Right atrium auricular region (tissue), 2 donors: ENCODE data around the gene UBE2V1. TPM values are rescaled to one million over a fixed set of nuclear protein-coding genes. Genes with fewer than 3 reads are reported as not detected.
"Not testable (repeated sequence)": the region's sequence is repeated elsewhere in the genome, so short reads cannot be mapped to it uniquely, and the experiment has no call there.

Experiments used
- DNase-seq: peaks from one replicate; pipeline ENCODE4 v3.0.0-alpha.2; 2019; ENCODE audit warnings: low spot score
- H3K27ac ChIP-seq, 2 donors: fragments of 200-600 bp; sonication (generic); 1 replicate in 1 of 2; 2 replicates in 1 of 2; pipeline ENCODE4 v1.5.1; 2016 to 2019
- H3K27me3 ChIP-seq, 2 donors: fragments of 200-600 bp; sonication (generic); one replicate each; pipeline versions ENCODE4 v1.5.1 to v1.6.0; 2017 to 2019
- H3K36me3 ChIP-seq: fragments of 200-600 bp; sonication (generic); one replicate; pipeline ENCODE4 v1.5.1; 2016
- H3K4me1 ChIP-seq, 2 donors: fragments of 200-600 bp; sonication (generic); one replicate each; pipeline versions ENCODE4 v1.5.1 to v1.6.0; 2017 to 2019
- H3K4me3 ChIP-seq, 2 donors: fragments of 200-600 bp; sonication (generic); 1 replicate in 1 of 2; 2 replicates in 1 of 2; pipeline ENCODE4 v1.5.1; 2017 to 2019; ENCODE audit warnings: mild to moderate bottlenecking in 1 of 2, moderate library complexity in 1 of 2
- H3K9me3 ChIP-seq, 2 donors: fragments of 200-600 bp; sonication (generic); one replicate each; pipeline ENCODE4 v1.5.1; 2019
- CTCF ChIP-seq, 2 donors: fragments of 200-600 bp; sonication (generic); IDR thresholded peaks; one replicate each; pipeline ENCODE4 v1.5.1; 2019; ENCODE audit warnings: antibody characterized with exemption in 2 of 2
- total RNA-seq, 2 donors: library from RNA; depleted of rRNA; stranded (reverse); fragments of >200 nt; gene quantifications; one replicate each; pipeline ENCODE4 v1.1.0, GENCODE V29; 2016

The UBE2V1 gene
- total RNA-seq, 2 donors from 2014 or later: 61.2 to 70.2 TPM

DNA sequence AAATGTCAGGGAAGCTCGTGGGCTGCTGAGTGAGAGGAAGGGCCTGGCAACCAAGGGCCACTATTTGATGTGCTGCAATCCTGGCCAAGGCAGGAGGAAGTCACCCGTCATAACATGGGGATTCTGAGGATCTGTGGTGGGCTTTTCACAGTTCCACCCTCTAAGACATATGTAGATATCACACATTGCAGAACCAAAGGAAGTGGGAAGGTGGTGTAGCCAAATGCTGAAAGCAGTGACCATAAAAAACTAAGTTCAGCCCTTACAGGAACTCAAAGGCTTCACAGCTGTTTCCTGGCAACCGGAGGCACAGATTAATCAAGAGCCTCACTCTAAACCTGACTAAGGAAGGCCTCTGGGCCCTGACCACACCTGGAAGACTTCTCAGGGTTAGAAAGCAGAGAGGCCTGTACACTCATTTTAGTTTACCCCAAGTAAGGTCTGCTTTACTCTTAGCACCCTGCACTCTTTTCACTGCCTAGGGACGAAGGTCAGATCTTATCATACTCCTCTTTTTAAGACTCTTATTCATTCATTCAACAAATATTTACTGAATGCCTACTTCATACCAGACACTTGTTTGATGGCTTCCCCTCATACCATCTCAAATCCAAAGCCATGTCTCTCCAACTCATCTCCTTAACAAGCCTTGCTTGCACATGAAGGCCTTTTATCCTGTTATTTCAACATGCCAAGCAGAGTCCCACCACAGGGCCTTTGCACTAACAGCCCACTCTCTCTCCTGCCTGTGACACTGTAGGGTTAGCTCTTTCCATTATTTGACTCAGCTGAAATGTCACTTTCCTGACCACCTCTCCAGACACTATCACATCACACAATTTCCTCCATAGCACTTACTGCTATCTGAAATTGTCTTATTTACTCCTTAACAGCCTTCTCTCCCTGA, 2.6 kb downstream of the UBE2V1 start:
- no peak for DNase-seq
- no peak for TF ChIP-seq CTCF (IDR thresholded peaks at IDR 0.05)
- Histone ChIP-seq H3K9me3 (no peaks in the 10 kb centered on the region), H3K4me1 (peaks cover 0 to 93% of the 10 kb centered on the region in 2 donors), H3K27me3 (no peaks in the 10 kb centered on the region), H3K27ac (peak overlapping the region; percentile 99 to 100), H3K4me3 (no peak overlapping the region), H3K36me3 (no peaks in the 10 kb centered on the region)

DNA sequence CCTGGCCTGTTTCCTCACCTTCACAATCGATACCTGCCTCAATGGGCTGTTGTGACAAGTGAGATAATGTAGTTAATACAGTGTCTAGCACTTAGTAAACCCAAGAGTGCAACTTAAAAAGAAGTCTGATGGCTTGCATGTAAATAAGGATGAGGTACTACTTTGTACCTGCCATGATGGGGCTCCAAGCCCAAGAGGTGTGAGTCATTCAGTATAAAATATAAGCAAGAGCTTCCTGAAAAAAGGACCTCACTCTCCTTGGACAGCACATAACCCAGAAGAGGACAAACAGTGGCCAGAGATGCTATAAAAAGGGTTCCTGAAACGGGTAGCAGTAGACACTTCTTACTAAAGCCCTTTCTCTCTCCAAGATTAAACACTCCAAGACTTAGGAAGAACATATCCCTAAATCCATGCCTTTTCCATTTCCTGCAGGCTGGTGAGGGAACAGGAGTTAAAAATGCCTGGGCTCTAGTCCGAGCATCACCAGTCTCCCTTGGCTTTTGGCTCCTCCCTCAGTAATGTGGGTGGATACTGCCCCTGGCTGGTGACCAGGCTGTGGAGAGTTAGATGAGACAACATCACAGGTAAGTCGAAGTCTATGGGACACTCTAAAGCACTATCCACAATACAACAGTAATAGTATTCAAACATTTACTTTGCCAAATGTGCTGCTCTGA, 4.3 kb downstream of the UBE2V1 start:
- H3K4me1 ChIP-seq: peaks cover 0 to 77% of the 10 kb centered on the region in 2 donors
- no peak for TF ChIP-seq CTCF (IDR thresholded peaks at IDR 0.05)
- no peaks in the 10 kb centered on the region for H3K9me3 ChIP-seq
- H3K27ac ChIP-seq: peak overlapping the region; percentile 23 to 25
- H3K27me3 ChIP-seq: no peaks in the 10 kb centered on the region
- DNase-seq: no peak
- H3K36me3 ChIP-seq: no peaks in the 10 kb centered on the region
- H3K4me3 ChIP-seq: no peak overlapping the region

- peak overlapping the region; percentile 18 to 25 for H3K27ac ChIP-seq
- H3K4me3 ChIP-seq: no peak overlapping the region
- no peak for TF ChIP-seq CTCF (IDR thresholded peaks at IDR 0.05)
- peaks cover 0 to 71% of the 10 kb centered on the region in 2 donors for H3K4me1 ChIP-seq
- H3K36me3 ChIP-seq: no peaks in the 10 kb centered on the region
- no peaks in the 10 kb centered on the region for H3K27me3 ChIP-seq
- no peaks in the 10 kb centered on the region for H3K9me3 ChIP-seq
- DNase-seq: no peak
These were observed 5.1 kb downstream of the UBE2V1 start for GRCh38 chr20:50107796-50108331.

GRCh38 chr20:50107086-50107660, 5.8 kb downstream of the UBE2V1 start:
- Histone ChIP-seq H3K27me3 (no peaks in the 10 kb centered on the region), H3K27ac (peak overlapping the region in 1 of 2 donors; percentile 25), H3K36me3 (no peaks in the 10 kb centered on the region), H3K4me1 (peaks cover 0 to 69% of the 10 kb centered on the region in 2 donors), H3K9me3 (no peaks in the 10 kb centered on the region), H3K4me3 (no peak overlapping the region)
- TF ChIP-seq CTCF (IDR thresholded peaks at IDR 0.05): no peak
- DNase-seq: no peak

GRCh38 chr20:50106669-50107068, 6.3 kb downstream of the UBE2V1 start:
- not testable (repeated sequence) for H3K27me3 ChIP-seq, H3K27ac ChIP-seq, H3K36me3 ChIP-seq, H3K9me3 ChIP-seq, H3K4me3 ChIP-seq, DNase-seq
- peaks cover 0 to 68% of the 10 kb centered on the region in 2 donors for H3K4me1 ChIP-seq

DNA sequence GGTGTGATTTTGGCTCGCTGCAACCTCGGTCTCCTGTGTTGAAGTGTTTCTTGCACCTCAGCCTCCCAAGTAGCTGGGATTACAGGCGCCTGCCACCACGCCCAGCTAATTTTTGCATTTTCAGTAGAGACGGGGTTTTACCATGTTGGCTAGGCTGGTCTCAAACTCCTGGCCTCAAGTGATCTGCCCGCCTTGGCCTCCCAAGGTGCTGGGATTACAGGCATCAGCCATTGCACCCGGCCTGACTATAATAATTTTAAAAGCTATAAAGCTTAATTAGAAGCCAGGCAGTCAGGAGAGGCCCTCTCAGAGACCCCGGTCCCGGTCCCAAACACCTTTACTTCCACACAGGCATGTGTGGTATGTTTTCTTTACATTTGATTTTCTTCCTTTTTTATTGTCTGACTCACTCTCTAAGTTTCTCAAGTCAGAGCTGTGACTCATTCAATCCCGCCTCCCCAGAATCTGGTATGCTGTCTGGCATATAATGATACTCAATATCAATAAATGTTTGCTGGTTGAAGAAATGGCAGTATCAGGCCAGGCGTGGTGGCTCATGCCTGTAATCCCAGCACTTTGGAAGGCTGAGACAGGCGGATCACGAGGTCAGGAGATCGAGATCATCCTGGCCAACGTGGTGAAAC, 9.4 kb downstream of the UBE2V1 start:
- H3K4me1 ChIP-seq: peaks cover 0 to 64% of the 10 kb centered on the region in 2 donors
- H3K4me3 ChIP-seq, DNase-seq, H3K9me3 ChIP-seq, H3K36me3 ChIP-seq, H3K27ac ChIP-seq, H3K27me3 ChIP-seq: not testable (repeated sequence)

DNA sequence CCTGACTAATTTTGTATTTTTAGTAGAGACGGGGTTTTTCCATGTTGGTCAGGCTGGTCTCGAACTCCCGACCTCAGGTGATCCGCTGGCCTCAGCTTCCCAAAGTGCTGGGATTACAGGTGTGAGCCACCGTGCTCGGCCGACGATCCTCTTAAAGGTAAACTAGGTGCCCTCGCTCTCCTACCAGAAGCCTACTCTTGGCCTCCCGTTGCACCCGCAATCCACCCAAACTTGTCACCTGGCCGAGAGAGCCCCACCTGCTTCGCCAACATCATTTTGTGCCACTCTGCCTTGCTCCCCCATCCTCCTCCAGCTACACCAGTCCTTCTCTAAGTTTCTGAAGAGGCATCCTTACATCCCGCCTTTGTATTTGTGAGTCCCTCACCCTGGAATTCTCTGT, 10.4 kb downstream of the UBE2V1 start:
- peaks cover 0 to 64% of the 10 kb centered on the region in 2 donors for H3K4me1 ChIP-seq
- not testable (repeated sequence) for H3K36me3 ChIP-seq, H3K4me3 ChIP-seq, H3K27me3 ChIP-seq, H3K27ac ChIP-seq, H3K9me3 ChIP-seq, DNase-seq
